PC-3 (cell line): ENCODE measurements around the gene BLACAT1. TPM values are rescaled to one million over a fixed set of nuclear protein-coding genes. Genes with fewer than 3 reads are reported as not detected.

ENCODE experiments used
- ATAC-seq: fragments of 200-7000 bp; cut with Tn5 transposase; 2 replicates; pipeline ENCODE4 v1.9.1; 2020; ENCODE audit warnings: mild to moderate bottlenecking, moderate library complexity
- BruUV-seq: library from RNA; stranded (reverse); fragments of 400-500 nt; replicated peaks from 2 replicates; lab custom pipeline; 2021; lab: Mats Ljungman, UMichigan
- CTCF ChIA-PET: fragments of 300-600 bp; sonication (Branson Sonifier 250); formaldehyde crosslinking; loops from one replicate; lab custom pipeline; 2022; ENCODE audit warnings: antibody characterized with exemption; lab: Charles Lee
- POLR2A ChIA-PET: fragments of 300-600 bp; sonication (Branson Sonifier 250); formaldehyde crosslinking; loops from one replicate; lab custom pipeline; 2022; ENCODE audit warnings: antibody characterized with exemption; ENCODE audit not compliant: unreplicated experiment; lab: Charles Lee
- DNase-seq: peaks from one replicate; pipeline ENCODE4 v3.0.0-alpha.2; 2015
- H2AFZ ChIP-seq: fragments of 300-600 bp; sonication (generic); 2 replicates; pipeline ENCODE4 v1.6.0; 2016; ENCODE audit warnings: antibody characterized with exemption, low read length
- H3F3A ChIP-seq: fragments of 300-600 bp; sonication (generic); one replicate; pipeline ENCODE4 v1.6.0; 2017; ENCODE audit warnings: antibody characterized with exemption, low read length, control low read depth, mild to moderate bottlenecking; ENCODE audit not compliant: unreplicated experiment
- H3K27ac ChIP-seq: fragments of 300-600 bp; sonication (generic); 2 replicates; pipeline ENCODE4 v1.5.1; 2016; ENCODE audit warnings: mild to moderate bottlenecking, low read length
- H3K27me3 ChIP-seq: fragments of 300-600 bp; sonication (generic); 2 replicates; pipeline ENCODE4 v1.6.1; 2016; ENCODE audit warnings: low read length, mixed read lengths
- H3K36me3 ChIP-seq: fragments of 300-600 bp; sonication (generic); 2 replicates; pipeline ENCODE4 v1.6.1; 2016; ENCODE audit warnings: low read depth, mixed run types, low read length, mixed read lengths
- H3K4me1 ChIP-seq: fragments of 300-600 bp; sonication (generic); 2 replicates; pipeline ENCODE4 v1.5.1; 2016; ENCODE audit warnings: low read length; ENCODE audit not compliant: insufficient read depth
- H3K4me2 ChIP-seq: fragments of 300-600 bp; sonication (generic); 2 replicates; pipeline ENCODE4 v1.6.0; 2016; ENCODE audit warnings: low read length
- H3K4me3 ChIP-seq: fragments of 300-600 bp; sonication (generic); 2 replicates; pipeline ENCODE4 v1.5.1; 2016; ENCODE audit warnings: mild to moderate bottlenecking, low read length, mixed read lengths
- H3K79me2 ChIP-seq: fragments of 300-600 bp; sonication (generic); 2 replicates; pipeline ENCODE4 v1.6.1; 2017; ENCODE audit warnings: low read length, mixed read lengths
- H3K9ac ChIP-seq: fragments of 300-600 bp; sonication (generic); 2 replicates; pipeline ENCODE4 v1.6.0; 2016; ENCODE audit warnings: mild to moderate bottlenecking, low read length
- H3K9me2 ChIP-seq: fragments of 300-600 bp; sonication (generic); replicated peaks from 2 replicates; pipeline ENCODE4 v1.6.1; 2016; ENCODE audit warnings: mixed run types, low read length, mixed read lengths
- H3K9me3 ChIP-seq: fragments of 300-600 bp; sonication (generic); 2 replicates; pipeline ENCODE4 v1.6.1; 2016; ENCODE audit warnings: low read length, mixed read lengths
- H4K20me1 ChIP-seq: fragments of 300-600 bp; sonication (generic); 2 replicates; pipeline ENCODE4 v1.6.1; 2016; ENCODE audit warnings: low read length, mixed read lengths
- EZH2 ChIP-seq: fragments of 300-600 bp; sonication (generic); IDR thresholded peaks from one replicate; pipeline ENCODE4 v1.6.1; 2017; ENCODE audit warnings: antibody characterized with exemption, mild to moderate bottlenecking, low read length; ENCODE audit not compliant: unreplicated experiment
- EZH2phosphoT487 ChIP-seq: fragments of 300-600 bp; sonication (generic); IDR thresholded peaks from 2 replicates; pipeline ENCODE4 v1.6.1; 2018; ENCODE audit warnings: mild to moderate bottlenecking, antibody characterized with exemption, low read length, borderline replicate concordance
- intact Hi-C: fragments of 100-400 bp; cut with micrococcal nuclease; formaldehyde crosslinking; loops from 2 replicates; pipeline ENCODE4 v1.9.0; 2023
- total RNA-seq: library from RNA; depleted of rRNA; stranded (reverse); fragments of >200 nt; gene quantifications from 2 replicates; pipeline ENCODE4 v1.2.3, GENCODE V29; 2014
- TF ChIP-seq, protein P1 (sequence below): fragments of 300-600 bp; sonication (generic); conservative IDR thresholded peaks from 2 replicates; pipeline ENCODE4 v1.5.1; 2017; ENCODE audit warnings: antibody characterized with exemption, low read depth, mild to moderate bottlenecking, low read length

Gene BLACAT1
- total RNA-seq, 1 experiment from 2014 or later: 1.5 TPM

DNA sequence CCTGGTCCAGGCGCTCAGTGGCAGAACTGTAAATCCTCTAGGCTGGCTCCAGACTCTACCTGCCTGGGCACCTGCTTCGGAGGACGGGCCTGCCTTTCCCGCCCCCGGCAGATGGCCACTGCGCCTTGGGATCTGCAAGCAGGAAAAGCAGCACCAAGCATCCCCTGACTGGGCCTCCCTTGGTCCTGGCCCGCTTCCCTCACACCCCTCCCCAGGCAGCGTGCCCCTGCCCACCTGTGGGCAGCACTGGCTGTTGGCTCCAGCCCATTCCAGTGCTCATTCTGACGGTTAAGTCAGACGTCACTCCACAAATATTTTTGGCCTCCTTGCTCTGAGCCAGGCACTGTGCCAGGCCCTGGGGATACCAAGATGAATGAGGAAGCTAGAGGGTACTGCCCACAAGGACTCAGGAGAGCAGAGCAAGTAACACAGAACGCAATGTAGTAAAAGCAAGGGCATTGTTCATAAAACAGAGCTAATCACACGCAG is 22.0 kb upstream of the BLACAT1 start:
- Histone ChIP-seq H3K9ac (no peak overlapping the region; the same call in 1 of the 2 replicates), H2AFZ (peak overlapping the region; percentile 10; the same call in 1 of the 2 replicates), H3F3A (no peaks in the 10 kb centered on the region), H3K9me2 (no peaks in the 10 kb centered on the region), H3K27me3 (peaks cover 1% of the 10 kb centered on the region; the same call in 1 of the 2 replicates), H3K27ac (peak overlapping the region; percentile 52), H3K79me2 (no peaks in the 10 kb centered on the region), H3K4me3 (no peak overlapping the region), H3K4me1 (peaks cover 18% of the 10 kb centered on the region), H3K36me3 (no peaks in the 10 kb centered on the region), H3K4me2 (peak overlapping the region; percentile 13), H3K9me3 (no peaks in the 10 kb centered on the region), H4K20me1 (no peaks in the 10 kb centered on the region)
- TF ChIP-seq, protein P1, sequence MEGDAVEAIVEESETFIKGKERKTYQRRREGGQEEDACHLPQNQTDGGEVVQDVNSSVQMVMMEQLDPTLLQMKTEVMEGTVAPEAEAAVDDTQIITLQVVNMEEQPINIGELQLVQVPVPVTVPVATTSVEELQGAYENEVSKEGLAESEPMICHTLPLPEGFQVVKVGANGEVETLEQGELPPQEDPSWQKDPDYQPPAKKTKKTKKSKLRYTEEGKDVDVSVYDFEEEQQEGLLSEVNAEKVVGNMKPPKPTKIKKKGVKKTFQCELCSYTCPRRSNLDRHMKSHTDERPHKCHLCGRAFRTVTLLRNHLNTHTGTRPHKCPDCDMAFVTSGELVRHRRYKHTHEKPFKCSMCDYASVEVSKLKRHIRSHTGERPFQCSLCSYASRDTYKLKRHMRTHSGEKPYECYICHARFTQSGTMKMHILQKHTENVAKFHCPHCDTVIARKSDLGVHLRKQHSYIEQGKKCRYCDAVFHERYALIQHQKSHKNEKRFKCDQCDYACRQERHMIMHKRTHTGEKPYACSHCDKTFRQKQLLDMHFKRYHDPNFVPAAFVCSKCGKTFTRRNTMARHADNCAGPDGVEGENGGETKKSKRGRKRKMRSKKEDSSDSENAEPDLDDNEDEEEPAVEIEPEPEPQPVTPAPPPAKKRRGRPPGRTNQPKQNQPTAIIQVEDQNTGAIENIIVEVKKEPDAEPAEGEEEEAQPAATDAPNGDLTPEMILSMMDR: 0 out of 2 replicates have a peak, but pooled peaks have one; percentile 25
- TF ChIP-seq EZH2: no peak
- ATAC-seq: peak; percentile 92
- intact Hi-C loops: no loop called here
- peak; percentile 99 for DNase-seq
- CTCF ChIA-PET: interaction anchor here (0.5 to 1.4 kb wide), 6 partner anchors 10 to 1712 kb away, joined by 3 to 6 read pairs (median 4); no protein-coding TSS in a partner anchor
- BruUV-seq: no TSS peak
- POLR2A ChIA-PET: no interaction called here

DNA sequence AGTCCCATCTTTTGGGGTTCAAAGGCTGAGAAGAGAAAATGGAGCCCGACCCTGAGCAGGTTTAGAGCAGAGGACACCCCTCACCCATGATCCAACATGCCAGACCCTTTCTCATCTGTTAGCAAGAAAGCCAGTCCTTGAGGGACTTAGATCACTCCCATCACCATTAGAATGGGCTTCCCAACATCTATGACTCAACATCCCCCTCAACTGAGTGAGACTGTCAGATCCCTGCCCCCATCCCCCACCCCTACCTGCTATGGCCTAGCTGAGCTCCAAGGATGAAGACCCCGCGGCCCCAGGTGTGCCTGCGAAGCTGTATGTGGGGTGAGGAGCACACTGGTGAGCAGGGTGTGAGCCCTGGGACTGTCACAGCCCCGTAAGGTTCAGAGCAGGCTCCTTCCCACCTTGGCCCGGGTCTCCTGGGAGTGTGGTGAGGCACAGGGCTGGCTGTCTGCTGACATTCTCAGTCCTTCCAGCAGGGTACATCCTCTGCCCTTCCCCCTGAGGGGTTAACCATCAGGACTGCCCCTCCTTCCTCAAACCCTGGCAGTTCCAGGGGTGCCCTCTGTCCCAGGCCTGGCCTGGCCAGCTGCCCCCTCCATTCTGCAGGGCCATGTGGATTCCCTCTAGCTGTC is 21.4 kb upstream of the BLACAT1 start:
- no TSS peak for BruUV-seq
- peak; percentile 4; the same call in 1 of the 2 replicates for ATAC-seq
- intact Hi-C loops: no loop called here
- POLR2A ChIA-PET: no interaction called here
- Histone ChIP-seq H3K9me3 (no peaks in the 10 kb centered on the region), H3K4me1 (peaks cover 18% of the 10 kb centered on the region), H3K9ac (no peak overlapping the region; the same call in 1 of the 2 replicates), H3K9me2 (no peaks in the 10 kb centered on the region), H4K20me1 (no peaks in the 10 kb centered on the region), H3K4me2 (peak overlapping the region; percentile 13), H3K79me2 (no peaks in the 10 kb centered on the region), H3K36me3 (no peaks in the 10 kb centered on the region), H3F3A (no peaks in the 10 kb centered on the region), H3K27me3 (peaks cover 6% of the 10 kb centered on the region), H2AFZ (peak overlapping the region; percentile 10; the same call in 1 of the 2 replicates), H3K4me3 (no peak overlapping the region), H3K27ac (peak overlapping the region; percentile 47)
- CTCF ChIA-PET: no interaction called here
- DNase-seq: no peak
- TF ChIP-seq, protein P1: no peak; the same call in 1 of the 2 replicates
- no peak for TF ChIP-seq EZH2
- no peak for TF ChIP-seq EZH2phosphoT487

DNA sequence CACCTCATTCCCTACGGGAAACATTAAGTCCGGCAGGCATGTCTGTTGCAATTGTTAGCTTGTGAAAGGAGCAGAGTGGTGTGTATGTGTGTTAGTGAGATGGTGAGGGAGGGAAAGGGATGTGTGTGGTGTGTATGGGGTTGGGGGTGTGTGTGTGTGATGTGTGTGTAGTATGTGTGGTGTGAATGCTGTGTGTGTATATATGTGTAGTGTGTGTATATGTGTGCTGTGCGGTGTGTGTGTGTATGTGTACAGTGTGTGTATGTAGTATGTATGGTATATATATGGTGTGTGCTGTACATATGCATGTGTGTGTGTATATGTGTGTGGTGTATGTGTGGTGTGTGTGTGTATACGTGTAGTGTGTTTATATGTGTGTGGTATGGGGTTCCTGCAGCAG is 20.8 kb upstream of the BLACAT1 start:
- no peaks in the 10 kb centered on the region for H3K79me2 ChIP-seq
- no TSS peak for BruUV-seq
- H3K4me3 ChIP-seq: no peak overlapping the region
- POLR2A ChIA-PET: no interaction called here
- ATAC-seq (no peak), DNase-seq (no peak)
- peaks cover 18% of the 10 kb centered on the region for H3K4me1 ChIP-seq
- TF ChIP-seq, protein P1: no peak
- no peak for TF ChIP-seq EZH2
- TF ChIP-seq EZH2phosphoT487: no peak
- peaks cover 10% of the 10 kb centered on the region for H3K27me3 ChIP-seq
- no peaks in the 10 kb centered on the region for H4K20me1 ChIP-seq
- no peak overlapping the region for H3K9ac ChIP-seq
- no peak overlapping the region for H3K4me2 ChIP-seq
- intact Hi-C loops: no loop called here
- no peaks in the 10 kb centered on the region for H3K9me2 ChIP-seq
- CTCF ChIA-PET: no interaction called here
- no peaks in the 10 kb centered on the region for H3K36me3 ChIP-seq
- H3K9me3 ChIP-seq: no peaks in the 10 kb centered on the region
- H2AFZ ChIP-seq: no peak overlapping the region
- H3F3A ChIP-seq: no peaks in the 10 kb centered on the region
- H3K27ac ChIP-seq: no peak overlapping the region
